Right lobe of liver (tissue), 4 donors: Measurements from ENCODE around the gene LRRC31.

Source experiments
- POLR2A ChIP-seq: fragments of 450-650 bp; IDR thresholded peaks from one replicate; pipeline ENCODE4 v1.6.1; 2017; ENCODE audit warnings: antibody characterized with exemption, mild to moderate bottlenecking
- TF ChIP-seq, protein P1 (sequence below), 4 donors: fragments of 200-600 bp in 3 of 4; fragments of 450-650 bp in 1 of 4; IDR thresholded peaks; one replicate each; pipeline versions ENCODE4 v1.5.1 to v1.8.0; 2016 to 2022; ENCODE audit warnings: antibody characterized with exemption in 4 of 4, mild to moderate bottlenecking in 2 of 4
- donor health status: DM: no; HTN: no; CAD: no.
- donor health status: DM: no; HTN: no; CAD: no.
- donor health status: DM: no; HTN: yes; CAD: no.

DNA sequence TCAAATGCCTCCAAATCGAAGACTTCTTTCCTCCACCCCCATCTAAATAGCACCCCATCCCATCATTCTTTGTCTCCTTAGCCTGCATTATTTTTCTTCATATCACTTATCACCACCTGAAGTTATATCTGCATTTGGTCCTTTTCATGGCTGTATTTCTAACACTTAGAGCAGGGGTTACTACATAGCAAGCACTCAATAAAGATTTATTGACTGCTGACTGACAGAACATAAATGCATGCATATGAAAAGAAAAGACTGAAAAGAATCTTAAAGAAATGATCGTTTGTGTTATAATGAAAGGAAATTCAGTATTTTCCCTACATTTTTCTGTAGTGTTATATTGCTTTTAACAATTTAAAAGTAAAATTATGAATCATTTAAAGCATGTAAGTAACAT is 1.4 kb downstream of the LRRC31 start:
- TF ChIP-seq, protein P1, sequence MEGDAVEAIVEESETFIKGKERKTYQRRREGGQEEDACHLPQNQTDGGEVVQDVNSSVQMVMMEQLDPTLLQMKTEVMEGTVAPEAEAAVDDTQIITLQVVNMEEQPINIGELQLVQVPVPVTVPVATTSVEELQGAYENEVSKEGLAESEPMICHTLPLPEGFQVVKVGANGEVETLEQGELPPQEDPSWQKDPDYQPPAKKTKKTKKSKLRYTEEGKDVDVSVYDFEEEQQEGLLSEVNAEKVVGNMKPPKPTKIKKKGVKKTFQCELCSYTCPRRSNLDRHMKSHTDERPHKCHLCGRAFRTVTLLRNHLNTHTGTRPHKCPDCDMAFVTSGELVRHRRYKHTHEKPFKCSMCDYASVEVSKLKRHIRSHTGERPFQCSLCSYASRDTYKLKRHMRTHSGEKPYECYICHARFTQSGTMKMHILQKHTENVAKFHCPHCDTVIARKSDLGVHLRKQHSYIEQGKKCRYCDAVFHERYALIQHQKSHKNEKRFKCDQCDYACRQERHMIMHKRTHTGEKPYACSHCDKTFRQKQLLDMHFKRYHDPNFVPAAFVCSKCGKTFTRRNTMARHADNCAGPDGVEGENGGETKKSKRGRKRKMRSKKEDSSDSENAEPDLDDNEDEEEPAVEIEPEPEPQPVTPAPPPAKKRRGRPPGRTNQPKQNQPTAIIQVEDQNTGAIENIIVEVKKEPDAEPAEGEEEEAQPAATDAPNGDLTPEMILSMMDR (IDR thresholded peaks at IDR 0.05) = no peak
- no peak for TF ChIP-seq POLR2A
